CD14-positive monocyte (primary cell): ENCODE data around the gene LFNG. TPM values are rescaled to one million over a fixed set of nuclear protein-coding genes. Genes with fewer than 3 reads are reported as not detected.
"Not testable (repeated sequence)": the region's sequence is repeated elsewhere in the genome, so short reads cannot be mapped to it uniquely, and the experiment has no call there.

Experiments
- DNase-seq, 3 donors: peaks; one replicate each; pipeline ENCODE4 v3.0.0-alpha.2; 2011 to 2022
- H2AFZ ChIP-seq: 2 replicates; pipeline ENCODE4 v1.6.0; 2012; ENCODE audit warnings: mild to moderate bottlenecking, low read depth, low read length, inconsistent platforms; ENCODE audit not compliant: insufficient read depth, poor library complexity, severe bottlenecking
- H3K27ac ChIP-seq, 2 donors: 1 replicate in 1 of 2; 2 replicates in 1 of 2; pipeline ENCODE4 v1.5.1; 2012 to 2013; ENCODE audit warnings: low read length in 2 of 2, control low read depth in 1 of 2, inconsistent platforms in 1 of 2, low read depth in 1 of 2, mild to moderate bottlenecking in 1 of 2
- H3K27me3 ChIP-seq, 2 donors: one replicate each; pipeline versions ENCODE4 v1.6.0 to v1.6.1; 2011 to 2013; ENCODE audit warnings: low read length in 2 of 2; ENCODE audit not compliant: control insufficient read depth in 2 of 2, insufficient read depth in 2 of 2
- H3K36me3 ChIP-seq, 2 donors: replicated peaks in 1 of 2; 1 replicate in 1 of 2; 2 replicates in 1 of 2; pipeline versions ENCODE4 v1.5.1 to v1.6.1; 2012 to 2013; ENCODE audit warnings: low read length in 2 of 2, control low read depth in 1 of 2, inconsistent platforms in 1 of 2, mild to moderate bottlenecking in 1 of 2; ENCODE audit not compliant: insufficient read depth in 2 of 2, control insufficient read depth in 1 of 2
- H3K4me1 ChIP-seq, 2 donors: 1 replicate in 1 of 2; 2 replicates in 1 of 2; pipeline versions ENCODE4 v1.5.1 to v1.6.1; 2012 to 2013; ENCODE audit warnings: low read length in 2 of 2, control low read depth in 1 of 2, inconsistent platforms in 1 of 2, mild to moderate bottlenecking in 1 of 2, moderate library complexity in 1 of 2; ENCODE audit not compliant: insufficient read depth in 2 of 2, control insufficient read depth in 1 of 2
- H3K4me2 ChIP-seq: replicated peaks from 2 replicates; pipeline ENCODE3; 2012; ENCODE audit warnings: low read length, moderate library complexity, mild to moderate bottlenecking; ENCODE audit not compliant: poor library complexity, severe bottlenecking; ENCODE audit errors: extremely low read depth
- H3K4me3 ChIP-seq, 3 experiments: fragments of 200-600 bp in 1 of 3; sonication (generic) in 1 of 3; replicated peaks in 1 of 3; 1 replicate in 2 of 3; 2 replicates in 1 of 3; pipeline ENCODE4 v1.5.1; 2011 to 2013; ENCODE audit warnings: low read length in 3 of 3, mild to moderate bottlenecking in 3 of 3, control low read depth in 2 of 3, low read depth in 2 of 3, inconsistent platforms in 1 of 3, moderate library complexity in 1 of 3
- H3K79me2 ChIP-seq: 2 replicates; pipeline ENCODE4 v1.6.0; 2012; ENCODE audit warnings: mild to moderate bottlenecking, control low read depth, inconsistent platforms, low read length, moderate library complexity; ENCODE audit not compliant: insufficient read depth
- H3K9ac ChIP-seq: 2 replicates; pipeline ENCODE4 v1.6.0; 2017; ENCODE audit warnings: low read length, mild to moderate bottlenecking; ENCODE audit not compliant: insufficient read depth, poor library complexity, severe bottlenecking
- H3K9me3 ChIP-seq, 2 donors: replicated peaks in 1 of 2; 1 replicate in 1 of 2; 2 replicates in 1 of 2; pipeline versions ENCODE4 v1.5.1 to v1.6.1; 2012 to 2013; ENCODE audit warnings: low read length in 2 of 2, control low read depth in 1 of 2; ENCODE audit not compliant: control insufficient read depth in 1 of 2, insufficient read depth in 1 of 2
- H4K20me1 ChIP-seq: 2 replicates; pipeline ENCODE4 v1.6.0; 2012; ENCODE audit warnings: mild to moderate bottlenecking, low read length, control low read depth, moderate library complexity; ENCODE audit not compliant: insufficient read depth
- H3K27ac Mint-ChIP-seq, 7 donors: one replicate each; pipeline ENCODE4 v1.8.0; 2020; ENCODE audit warnings: mild to moderate bottlenecking in 7 of 7, mixed read lengths in 7 of 7, moderate library complexity in 6 of 7, inconsistent platforms in 2 of 7
- H3K27me3 Mint-ChIP-seq, 3 donors: one replicate each; pipeline ENCODE4 v1.8.0; 2021 to 2022; ENCODE audit warnings: low read depth in 3 of 3, mild to moderate bottlenecking in 3 of 3, mixed read lengths in 3 of 3, moderate library complexity in 3 of 3, inconsistent platforms in 1 of 3
- H3K36me3 Mint-ChIP-seq, 2 donors: one replicate each; pipeline ENCODE4 v1.8.0; 2020; ENCODE audit warnings: mixed read lengths in 2 of 2, inconsistent platforms in 1 of 2, mild to moderate bottlenecking in 1 of 2
- H3K4me1 Mint-ChIP-seq: one replicate; pipeline ENCODE4 v1.8.0; 2020; ENCODE audit warnings: mild to moderate bottlenecking, mixed read lengths
- H3K4me3 Mint-ChIP-seq, 2 donors: one replicate each; pipeline ENCODE4 v1.8.0; 2020; ENCODE audit warnings: mild to moderate bottlenecking in 2 of 2, mixed read lengths in 2 of 2, moderate library complexity in 1 of 2
- H3K9me3 Mint-ChIP-seq, 7 donors: one replicate each; pipeline ENCODE4 v1.8.0; 2020 to 2022; ENCODE audit warnings: mixed read lengths in 7 of 7, mild to moderate bottlenecking in 6 of 7, moderate library complexity in 6 of 7, inconsistent platforms in 2 of 7
- WGBS: methylation state at CpG from one replicate; pipeline ENCODE4 v1.1.5; 2013; ENCODE audit warnings: missing lambda C conversion rate; ENCODE audit not compliant: insufficient coverage; 5-methylcytosine and 5-hydroxymethylcytosine counted together
- intact Hi-C, 2 donors: fragments of 100-400 bp; cut with micrococcal nuclease; formaldehyde crosslinking; loops; one replicate each; pipeline versions ENCODE4 v1.15.0 to v1.15.1; 2023
- polyA plus RNA-seq, 3 donors: library from polyadenylated mRNA; depleted of rRNA in 1 of 3; unstranded in 2 of 3; stranded (reverse) in 1 of 3; fragments of 300-500 nt in 2 of 3; fragments of >200 nt in 1 of 3; fragmentation: Illumina TruSeq in 2 of 3; gene quantifications; 1 replicate in 2 of 3; 2 replicates in 1 of 3; pipeline ENCODE4 v1.2.3, GENCODE V29; 2012 to 2021

LFNG gene
- polyA plus RNA-seq, 3 donors = 1.9 to 121 (median 2.2) TPM

DNA sequence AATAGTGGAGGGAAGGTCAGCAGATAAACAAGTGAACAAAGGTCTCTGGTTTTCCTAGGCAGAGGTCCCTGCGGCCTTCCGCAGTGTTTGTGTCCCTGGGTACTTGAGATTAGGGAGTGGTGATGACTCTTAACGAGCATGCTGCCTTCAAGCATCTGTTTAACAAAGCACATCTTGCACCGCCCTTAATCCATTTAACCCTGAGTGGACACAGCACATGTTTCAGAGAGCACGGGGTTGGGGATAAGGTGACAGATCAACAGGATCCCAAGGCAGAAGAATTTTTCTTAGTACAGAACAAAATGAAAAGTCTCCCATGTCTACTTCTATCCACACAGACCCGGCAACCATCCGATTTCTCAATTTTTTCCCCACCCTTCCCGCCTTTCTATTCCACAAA, 14.0 kb downstream of the LFNG start:
- not testable (repeated sequence) for H3K27me3 ChIP-seq, DNase-seq, H3K9me3 ChIP-seq

GRCh38 chr7:2534214-2534613, 14.6 kb downstream of the LFNG start:
- H3K4me3 ChIP-seq, H3K27ac Mint-ChIP-seq, H3K27me3 ChIP-seq, H3K27ac ChIP-seq, H3K79me2 ChIP-seq, DNase-seq, H3K9ac ChIP-seq, H3K4me2 ChIP-seq, H3K27me3 Mint-ChIP-seq, H2AFZ ChIP-seq, H3K9me3 Mint-ChIP-seq, H3K9me3 ChIP-seq, intact Hi-C loops, H3K4me3 Mint-ChIP-seq: not testable (repeated sequence)
- H4K20me1 ChIP-seq = peaks cover 23% of the 10 kb centered on the region
- peaks cover 32% of the 10 kb centered on the region in 2 donors for H3K4me1 ChIP-seq
- H3K4me1 Mint-ChIP-seq = peaks cover 31% of the 10 kb centered on the region
- H3K36me3 Mint-ChIP-seq = peaks cover 7 to 27% of the 10 kb centered on the region in 2 donors
- no CpG with 5 or more reads among the region's 34 CpGs for WGBS
- peaks cover 15% of the 10 kb centered on the region in 2 donors for H3K36me3 ChIP-seq

More for the DNA sequence above, 14.0 kb downstream of the LFNG start:
- H3K9me3 Mint-ChIP-seq, intact Hi-C loops, H3K4me3 ChIP-seq, H2AFZ ChIP-seq, H3K4me2 ChIP-seq, H3K27me3 Mint-ChIP-seq, H3K27ac ChIP-seq, H3K27ac Mint-ChIP-seq, H3K79me2 ChIP-seq, H3K9ac ChIP-seq, H3K4me3 Mint-ChIP-seq: not testable (repeated sequence)
- Histone ChIP-seq H4K20me1 (peaks cover 20% of the 10 kb centered on the region), H3K36me3 (peaks cover 11 to 12% of the 10 kb centered on the region in 2 donors), H3K4me1 (peaks cover 38% of the 10 kb centered on the region in 2 donors)
- H3K4me1 Mint-ChIP-seq = peaks cover 34% of the 10 kb centered on the region
- WGBS = no CpG with 5 or more reads among the region's 8 CpGs
- H3K36me3 Mint-ChIP-seq = peaks cover 4 to 23% of the 10 kb centered on the region in 2 donors

GRCh38 chr7:2535872-2536627, 16.5 kb downstream of the LFNG start:
- H3K27me3 Mint-ChIP-seq, H3K79me2 ChIP-seq, H3K9me3 ChIP-seq, DNase-seq, H3K4me3 Mint-ChIP-seq, H3K27ac ChIP-seq, H3K27ac Mint-ChIP-seq, H3K4me2 ChIP-seq, H3K4me3 ChIP-seq, intact Hi-C loops, H3K27me3 ChIP-seq, H3K9me3 Mint-ChIP-seq, H2AFZ ChIP-seq, H3K9ac ChIP-seq: not testable (repeated sequence)
- H4K20me1 ChIP-seq = peaks cover 34% of the 10 kb centered on the region
- peaks cover 23 to 34% of the 10 kb centered on the region in 2 donors for H3K36me3 ChIP-seq
- Mint-ChIP-seq H3K4me1 (peaks cover 18% of the 10 kb centered on the region), H3K36me3 (peaks cover 5 to 39% of the 10 kb centered on the region in 2 donors)
- WGBS = 79% methylated on average over 8 of the region's 19 CpGs
- H3K4me1 ChIP-seq = peaks cover 13 to 14% of the 10 kb centered on the region in 2 donors
